SHP77 (cell line): ENCODE results near the gene STAMBPL1.
"Not testable (repeated sequence)": the region's sequence is repeated elsewhere in the genome, so short reads cannot be mapped to it uniquely, and the experiment has no call there.

ENCODE experiments used
- DNase-seq, 2 experiments: peaks; one replicate each; lab custom pipeline; 2025; lab: John Stamatoyannopoulos, UW

STAMBPL1 gene

DNA sequence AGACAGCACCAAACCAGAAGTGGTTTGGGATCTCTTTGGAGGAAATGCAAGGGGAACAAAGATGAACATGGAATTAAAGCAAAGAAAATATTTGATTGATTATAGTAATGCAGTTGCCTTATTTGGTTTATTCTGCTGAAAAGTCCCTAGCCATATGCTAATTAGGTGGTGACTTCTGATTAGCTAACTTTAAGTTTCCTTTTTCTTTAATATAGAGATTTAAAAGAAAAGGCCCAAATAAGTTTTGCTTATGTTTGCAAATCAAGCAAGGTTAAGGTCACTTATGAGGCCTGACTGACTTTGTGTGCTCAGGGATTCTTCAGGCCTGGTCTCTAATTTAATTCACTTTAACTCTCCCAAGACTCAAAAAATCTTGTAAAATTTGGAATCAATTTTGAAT, 22.2 kb upstream of the STAMBPL1 start:
- DNase-seq = no peak

GRCh38 chr10:88858491-88858890, 21.6 kb upstream of the STAMBPL1 start:
- no peak for DNase-seq

DNA sequence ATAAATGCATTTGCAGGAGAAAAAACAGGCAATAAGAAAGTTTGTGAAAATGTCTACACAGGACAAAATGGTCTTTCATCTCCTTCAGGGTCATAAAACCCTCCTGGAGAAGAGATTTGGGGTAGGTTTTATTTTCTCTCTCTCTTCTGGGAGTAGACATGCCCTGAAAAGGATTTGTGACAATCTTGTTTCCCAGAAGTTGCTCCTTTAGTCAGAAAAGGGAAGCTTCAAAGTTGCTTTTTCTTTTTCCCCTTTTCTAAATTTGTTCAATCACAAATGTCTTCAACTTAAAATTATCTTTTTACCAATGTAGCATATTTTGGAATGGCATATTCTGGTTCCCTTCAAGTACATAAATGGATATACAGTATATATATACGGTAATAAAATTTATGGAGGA, 19.0 kb upstream of the STAMBPL1 start:
- DNase-seq = no peak

- DNase-seq = no peak
These were observed 14.7 kb upstream of the STAMBPL1 start for GRCh38 chr10:88865281-88865876.

DNA sequence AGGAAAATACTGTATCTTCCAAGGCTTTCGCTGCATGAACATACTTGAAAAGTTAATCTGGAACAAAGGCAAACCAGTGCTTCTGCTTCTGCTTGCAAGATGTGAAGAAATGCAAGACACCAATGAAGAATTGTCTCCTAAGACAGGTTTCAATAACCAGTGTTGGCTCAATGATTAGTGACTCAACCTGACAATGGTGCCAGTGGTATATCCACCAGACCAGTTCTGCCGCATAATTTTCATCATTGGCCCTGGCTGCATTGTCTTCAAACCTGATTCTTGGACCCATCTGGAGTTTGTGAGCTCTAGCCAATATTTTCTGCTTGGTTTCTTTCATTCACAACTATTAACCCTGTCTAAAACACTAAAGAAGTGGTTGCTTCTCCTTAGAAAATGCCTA, 13.6 kb upstream of the STAMBPL1 start:
- no peak for DNase-seq

- DNase-seq = no peak
These were observed 10.0 kb upstream of the STAMBPL1 start for GRCh38 chr10:88870089-88870488.

- no peak for DNase-seq
These were observed 6.3 kb upstream of the STAMBPL1 start for GRCh38 chr10:88873757-88874156.

DNA sequence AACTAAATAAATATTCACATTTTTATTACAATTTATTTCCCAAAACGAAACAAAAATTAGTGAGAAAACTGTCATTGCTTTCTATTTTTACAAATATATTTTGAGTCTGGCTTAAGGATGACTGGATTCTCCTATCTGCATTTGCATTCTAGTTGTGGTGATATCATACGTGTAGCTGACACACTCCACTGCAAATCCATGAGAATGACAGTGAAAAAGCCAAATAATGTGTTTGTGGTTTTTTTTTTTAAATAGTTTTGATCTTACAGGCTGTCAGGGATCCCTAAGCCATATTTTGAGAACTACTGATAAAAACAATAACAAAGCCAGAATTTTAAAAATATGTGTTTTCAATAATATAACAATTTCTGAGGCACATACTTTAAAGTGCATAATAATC, 5.8 kb upstream of the STAMBPL1 start:
- DNase-seq = no peak

DNA sequence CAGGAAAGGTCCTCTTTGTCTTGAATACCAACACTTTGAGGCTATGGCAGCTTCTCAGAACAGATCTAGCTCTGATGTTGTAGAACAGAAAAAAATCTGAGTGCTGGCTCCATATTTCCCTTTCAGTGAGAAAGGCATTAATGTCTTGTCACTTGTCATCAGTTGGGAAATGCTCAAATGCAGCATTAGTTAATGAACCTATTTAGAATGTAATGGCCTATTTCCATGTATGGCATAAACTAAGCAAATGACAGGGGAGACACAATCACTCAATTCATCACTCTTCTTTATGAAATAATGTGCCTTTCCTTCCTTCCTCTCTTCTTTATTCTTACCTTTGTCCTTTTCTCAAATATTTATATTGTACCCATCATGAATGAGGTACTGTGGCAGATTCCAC, 5.0 kb upstream of the STAMBPL1 start:
- no peak for DNase-seq

GRCh38 chr10:88877298-88877697, 2.7 kb upstream of the STAMBPL1 start:
- no peak for DNase-seq

- peak; percentile 40 to 70 for DNase-seq
These were observed 434 bp downstream of the STAMBPL1 start for GRCh38 chr10:88880282-88881076.

- DNase-seq = no peak
These were observed 1.3 kb downstream of the STAMBPL1 start for GRCh38 chr10:88881320-88881719.

GRCh38 chr10:88881922-88882645, 2.0 kb downstream of the STAMBPL1 start:
- DNase-seq = no peak

GRCh38 chr10:88882646-88883447, 2.8 kb downstream of the STAMBPL1 start:
- not testable (repeated sequence) for DNase-seq

DNA sequence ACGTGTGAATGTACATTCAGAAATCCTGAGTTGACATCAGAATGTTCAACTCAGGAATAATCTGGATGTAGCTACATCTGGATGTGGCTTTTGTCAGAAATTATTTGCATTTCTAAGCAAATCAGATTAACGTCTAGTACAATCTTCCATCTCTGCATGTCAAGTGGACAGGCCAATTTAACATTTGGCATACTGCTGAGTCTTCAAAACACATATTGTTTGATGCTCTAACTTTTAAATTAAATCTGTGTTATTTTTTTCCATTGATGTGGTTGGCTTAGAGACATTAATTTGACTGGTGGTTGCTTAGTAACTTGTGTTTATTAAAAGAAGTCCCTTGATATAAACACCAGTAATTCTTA, 3.4 kb downstream of the STAMBPL1 start:
- no peak for DNase-seq

- no peak for DNase-seq
These were observed 6.5 kb downstream of the STAMBPL1 start for GRCh38 chr10:88886557-88886956.

- DNase-seq = no peak
These were observed 8.9 kb downstream of the STAMBPL1 start for GRCh38 chr10:88888810-88889445.

- no peak for DNase-seq
These were observed 9.7 kb downstream of the STAMBPL1 start for GRCh38 chr10:88889559-88890337.

DNA sequence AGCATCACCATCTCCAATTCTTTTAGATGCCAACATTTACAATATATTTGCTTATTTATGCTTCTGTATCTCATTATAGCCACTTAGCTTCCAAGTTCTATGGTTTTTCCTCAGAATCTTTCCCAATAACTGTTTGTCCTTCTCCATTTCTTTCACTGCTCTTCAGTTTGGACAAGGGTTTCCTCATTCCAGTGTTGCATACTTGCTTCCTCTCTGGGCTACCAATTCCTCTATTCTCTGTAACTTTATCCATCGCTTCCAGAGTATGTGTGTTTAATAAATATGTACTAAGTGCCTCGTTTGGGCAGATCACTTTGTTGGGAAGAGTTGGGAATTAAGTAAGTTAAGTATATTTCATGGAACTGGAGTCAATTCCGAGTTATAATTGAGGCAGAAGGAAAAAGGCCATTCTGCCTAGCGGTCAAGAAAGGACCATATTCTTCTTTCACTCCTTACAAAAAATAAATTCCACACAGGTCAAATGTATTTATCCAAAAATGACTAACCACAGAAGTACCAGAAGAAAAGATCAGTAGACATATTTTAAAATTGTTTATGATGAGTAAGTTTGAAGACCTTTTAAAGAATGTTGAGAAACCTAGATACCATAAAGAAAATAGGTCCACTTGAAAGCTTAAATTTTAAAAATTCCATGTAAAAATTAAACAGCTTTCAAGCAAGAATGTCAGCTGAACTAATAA, 10.8 kb downstream of the STAMBPL1 start:
- DNase-seq = no peak

DNA sequence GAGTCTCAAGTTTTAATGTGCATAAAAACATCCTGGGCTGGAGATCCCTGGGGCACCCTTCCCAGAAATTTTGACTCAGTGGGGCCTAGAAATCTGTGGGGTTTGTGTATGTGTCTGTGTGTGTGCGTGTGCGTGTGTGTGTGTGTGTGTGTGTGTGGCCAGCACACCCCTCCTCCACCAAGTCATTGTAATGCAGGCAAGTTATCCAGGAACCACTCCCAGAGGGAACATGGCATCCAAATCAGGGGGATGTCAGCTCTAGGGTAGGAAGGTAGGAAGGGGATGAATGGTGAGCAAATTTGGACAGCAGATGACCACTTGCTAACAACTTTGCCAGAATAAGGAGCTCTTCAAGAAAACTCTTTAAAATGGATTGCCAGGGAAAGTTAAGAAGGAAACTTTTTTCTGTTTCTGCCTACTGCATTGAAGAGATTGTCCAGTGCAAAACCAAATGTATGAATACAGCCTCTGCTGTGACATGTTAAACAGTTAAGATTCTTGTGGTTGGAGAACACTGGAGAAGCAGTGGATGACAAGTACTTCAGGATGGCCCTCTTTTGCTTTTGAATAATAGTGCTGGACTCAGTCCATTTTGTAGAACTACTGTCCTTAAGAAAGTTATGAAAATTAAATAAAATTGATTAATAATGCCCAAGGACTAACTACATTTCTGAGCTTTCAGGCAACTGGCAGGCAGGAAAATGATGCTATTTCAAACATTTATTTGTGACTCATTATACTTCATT, 12.3 kb downstream of the STAMBPL1 start:
- no peak for DNase-seq
